ENCODE data around the gene PGAM5.
"Not testable (repeated sequence)": the region's sequence is repeated elsewhere in the genome, so short reads cannot be mapped to it uniquely, and the experiment has no call there.

The PGAM5 gene

DNA sequence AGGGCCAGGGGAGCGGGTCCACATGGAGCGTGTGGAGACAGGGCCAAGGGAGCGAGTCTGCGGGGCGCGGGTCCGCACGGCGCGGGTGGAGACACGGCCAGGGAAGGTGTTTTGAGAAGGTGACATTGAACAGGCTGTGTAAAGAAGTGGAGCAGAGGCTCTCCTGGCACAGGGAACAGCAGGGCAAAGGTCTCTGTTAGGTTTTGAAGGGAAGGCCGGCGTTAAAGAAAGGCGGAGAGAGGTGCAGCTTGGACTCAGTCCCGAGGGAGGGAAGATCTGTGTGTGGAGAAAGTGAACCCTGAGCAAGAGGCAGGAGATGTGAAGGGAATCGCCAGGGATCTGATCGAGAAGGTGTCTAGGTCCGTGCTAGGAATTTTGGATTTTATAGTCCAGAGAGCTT is 21.4 kb upstream of the PGAM5 start:
- DNase-seq: no peak

GRCh38 chr12:132690112-132690511 is 20.5 kb upstream of the PGAM5 start:
- no peak for DNase-seq

DNA sequence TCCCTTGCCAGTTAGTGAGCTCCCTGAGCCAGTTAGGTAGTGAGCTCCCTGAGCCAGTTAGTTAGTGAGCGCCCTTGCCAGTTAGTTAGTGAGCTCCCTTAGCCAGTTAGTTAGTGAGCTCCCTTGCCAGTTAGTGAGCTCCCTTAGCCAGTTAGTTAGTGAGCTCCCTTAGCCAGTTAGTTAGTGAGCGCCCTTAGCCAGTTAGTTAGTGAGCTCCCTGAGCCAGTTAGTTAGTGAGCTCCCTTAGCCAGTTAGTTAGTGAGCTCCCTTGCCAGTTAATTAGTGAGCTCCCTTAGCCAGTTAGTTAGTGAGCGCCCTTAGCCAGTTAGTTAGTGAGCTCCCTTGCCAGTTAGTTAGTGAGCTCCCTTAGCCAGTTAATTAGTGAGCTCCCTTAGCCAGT is 18.6 kb upstream of the PGAM5 start:
- DNase-seq: not testable (repeated sequence)

GRCh38 chr12:132694888-132695287 is 15.8 kb upstream of the PGAM5 start:
- DNase-seq: not testable (repeated sequence)

DNA sequence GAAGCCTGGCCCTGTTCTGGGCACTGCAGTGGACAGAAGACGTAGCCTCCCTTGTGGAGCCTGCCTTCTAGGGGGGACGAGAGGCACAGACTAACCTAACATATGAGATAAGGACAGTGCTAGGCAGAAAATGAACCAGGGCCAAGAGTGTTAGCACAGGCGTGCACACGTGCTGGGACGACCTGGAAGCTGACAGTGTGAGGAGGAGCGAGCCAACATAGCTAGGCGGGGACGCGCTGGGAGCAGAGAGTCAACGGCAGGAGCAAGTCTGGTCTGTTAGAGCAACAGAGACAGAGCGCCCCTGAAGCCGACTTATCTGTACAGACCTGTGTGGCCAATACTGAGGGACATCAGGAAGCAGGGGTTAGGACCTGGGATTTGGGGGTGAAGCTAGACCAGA is 15.2 kb upstream of the PGAM5 start:
- no peak for DNase-seq

GRCh38 chr12:132698341-132698740 is 12.3 kb upstream of the PGAM5 start:
- no peak for DNase-seq

DNA sequence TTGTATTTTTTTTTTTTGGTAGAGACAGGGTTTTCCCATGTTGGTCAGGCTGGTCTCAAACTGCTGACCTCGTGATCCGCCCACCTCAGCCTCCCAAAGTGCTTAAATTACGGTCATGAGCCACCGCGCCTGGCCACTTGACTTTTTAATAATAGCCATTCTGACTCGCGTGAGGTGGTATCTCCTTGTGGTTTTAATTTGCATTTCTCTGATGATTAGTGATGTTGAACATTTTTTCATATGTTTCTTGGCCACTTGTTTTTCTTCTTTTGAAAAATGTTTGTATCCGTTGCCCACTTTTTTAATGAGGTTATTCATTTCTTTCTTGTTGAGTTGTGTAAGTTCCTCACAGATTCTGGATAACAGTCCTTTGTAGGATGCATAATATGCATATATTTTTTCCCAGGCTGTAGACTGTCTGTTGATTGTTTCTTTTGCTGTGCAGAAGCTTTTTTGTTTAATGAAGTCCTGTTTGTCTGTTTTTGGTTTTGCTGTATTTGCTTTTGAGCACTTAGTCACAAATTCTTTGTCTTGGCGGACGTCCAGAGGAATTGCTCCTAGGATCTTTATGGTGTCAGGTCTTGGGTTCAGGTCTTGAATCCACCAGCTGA is 10.3 kb upstream of the PGAM5 start:
- no peak for DNase-seq

DNA sequence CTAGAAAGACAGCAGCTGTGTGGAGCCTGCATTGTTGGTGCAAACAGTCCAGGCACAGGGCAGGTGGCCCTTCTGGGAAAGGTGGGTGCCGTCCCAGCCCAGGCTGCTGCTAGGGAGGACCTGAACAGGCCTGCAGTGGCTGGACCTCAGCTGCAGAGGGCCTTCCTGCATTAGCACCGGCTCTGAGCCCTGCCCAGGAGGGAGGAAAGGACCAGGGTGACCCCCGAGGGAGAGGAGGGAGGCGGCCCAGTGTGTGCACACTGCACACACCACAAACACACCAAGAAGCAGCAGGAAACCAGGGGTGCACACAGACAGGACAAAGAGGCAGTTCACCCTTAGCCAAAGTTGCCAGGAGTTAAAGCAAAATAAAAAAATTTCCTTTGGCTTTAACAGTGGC is 8.0 kb upstream of the PGAM5 start:
- DNase-seq: no peak

- DNase-seq: no peak
Observed at GRCh38 chr12:132703641-132704040, 7.0 kb upstream of the PGAM5 start.

DNA sequence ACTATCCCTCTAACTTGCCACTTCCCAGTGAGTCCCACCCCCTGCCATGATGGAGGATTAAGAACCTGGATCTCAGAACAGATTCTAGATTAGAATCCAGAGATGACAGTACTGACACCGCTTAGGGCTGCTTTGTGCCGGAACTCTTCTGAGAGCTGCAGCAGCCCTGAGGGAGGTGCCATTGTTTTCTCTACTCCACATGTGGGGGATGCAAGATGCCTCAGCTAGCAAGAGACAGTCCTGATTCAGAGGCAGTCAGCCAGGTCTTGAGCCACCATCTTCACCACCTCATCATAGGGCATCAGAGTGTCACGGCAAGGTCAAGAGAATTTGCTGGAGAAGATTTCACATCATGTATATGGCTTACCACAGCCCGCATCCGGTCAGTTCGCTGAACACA is 3.4 kb upstream of the PGAM5 start:
- DNase-seq: no peak

GRCh38 chr12:132708150-132708549 is 2.5 kb upstream of the PGAM5 start:
- DNase-seq: no peak

DNA sequence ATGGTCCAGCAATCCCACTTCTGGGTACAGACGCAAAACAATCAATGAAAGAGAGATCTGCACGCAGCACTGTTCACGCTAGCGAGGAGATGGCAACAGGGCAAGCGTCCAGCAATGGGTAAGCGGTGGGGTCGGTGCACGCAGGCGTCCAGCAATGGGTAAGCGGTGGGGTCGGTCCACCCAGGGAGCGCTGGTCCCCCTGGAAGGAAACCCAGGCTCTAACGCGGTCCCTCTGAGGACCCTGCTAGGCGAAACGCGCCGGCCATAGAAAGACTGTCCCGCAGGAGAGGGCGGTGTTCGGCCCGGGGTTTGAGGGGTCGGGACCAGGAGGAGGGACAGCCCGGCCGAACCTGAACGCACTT is 618 bp upstream of the PGAM5 start:
- DNase-seq: no peak

- peak; percentile 16 to 24 for DNase-seq
Observed at GRCh38 chr12:132711080-132711843, 620 bp downstream of the PGAM5 start.

DNA sequence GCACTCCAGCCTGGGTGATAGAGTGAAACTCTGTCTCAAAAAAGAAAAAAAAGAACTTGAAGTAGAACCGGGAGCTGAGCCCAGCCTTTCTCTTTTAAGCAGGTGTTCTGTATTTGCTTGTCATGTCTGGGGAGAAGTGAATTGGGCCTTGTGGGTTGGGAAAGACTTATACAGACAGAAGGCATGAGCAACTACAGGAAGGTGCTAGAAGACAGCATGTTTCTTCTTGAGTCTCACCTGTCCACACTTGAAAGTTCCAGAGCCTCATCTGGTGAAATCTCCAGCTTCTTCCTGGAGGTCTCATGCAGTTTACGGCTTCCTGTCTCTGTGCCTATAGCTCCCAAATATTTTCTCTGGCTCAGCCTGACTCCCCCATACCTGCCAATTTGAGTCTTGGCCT is 2.5 kb downstream of the PGAM5 start:
- DNase-seq: no peak

DNA sequence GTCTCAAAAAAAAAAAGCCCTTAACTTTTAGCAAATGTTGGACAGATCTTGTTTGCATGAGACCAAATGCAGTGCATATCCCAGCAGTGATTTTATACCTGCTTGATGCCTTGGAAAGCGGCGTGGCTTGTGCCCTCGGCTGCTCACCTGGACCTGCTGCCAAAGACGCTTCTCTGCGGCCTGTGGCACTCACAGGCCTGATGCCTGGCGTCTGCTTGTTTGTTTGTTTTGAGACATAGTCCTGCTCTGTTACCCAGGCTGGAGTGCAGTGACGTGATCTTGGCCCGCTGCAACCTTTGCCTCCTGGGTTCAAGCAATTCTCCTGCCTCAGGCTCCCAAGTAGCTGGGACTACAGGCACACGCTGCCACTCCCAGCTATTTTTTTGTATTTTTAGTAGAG is 5.2 kb downstream of the PGAM5 start:
- DNase-seq: no peak

- DNase-seq: no peak
Observed at GRCh38 chr12:132716356-132716755, 5.7 kb downstream of the PGAM5 start.

DNA sequence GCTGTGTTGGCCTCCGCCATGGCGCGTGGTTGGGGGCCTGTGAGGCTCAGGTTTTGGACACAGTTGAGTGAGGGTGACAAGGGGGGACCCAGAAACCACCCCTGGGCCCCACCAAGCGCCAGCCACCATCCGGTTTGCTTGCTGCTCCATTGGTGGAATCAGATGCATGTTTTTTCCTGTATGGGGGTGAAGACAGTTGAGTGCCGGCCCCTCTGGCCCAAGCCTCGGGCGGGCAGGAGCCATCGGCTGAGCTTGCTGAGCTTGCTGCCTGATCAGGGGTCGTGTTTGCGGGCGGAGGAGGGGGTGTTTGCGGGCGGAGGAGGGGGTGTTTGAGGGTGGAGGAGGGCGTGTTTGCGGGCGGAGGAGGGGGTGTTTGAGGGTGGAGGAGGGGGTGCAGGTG is 6.4 kb downstream of the PGAM5 start:
- no peak for DNase-seq

DNA sequence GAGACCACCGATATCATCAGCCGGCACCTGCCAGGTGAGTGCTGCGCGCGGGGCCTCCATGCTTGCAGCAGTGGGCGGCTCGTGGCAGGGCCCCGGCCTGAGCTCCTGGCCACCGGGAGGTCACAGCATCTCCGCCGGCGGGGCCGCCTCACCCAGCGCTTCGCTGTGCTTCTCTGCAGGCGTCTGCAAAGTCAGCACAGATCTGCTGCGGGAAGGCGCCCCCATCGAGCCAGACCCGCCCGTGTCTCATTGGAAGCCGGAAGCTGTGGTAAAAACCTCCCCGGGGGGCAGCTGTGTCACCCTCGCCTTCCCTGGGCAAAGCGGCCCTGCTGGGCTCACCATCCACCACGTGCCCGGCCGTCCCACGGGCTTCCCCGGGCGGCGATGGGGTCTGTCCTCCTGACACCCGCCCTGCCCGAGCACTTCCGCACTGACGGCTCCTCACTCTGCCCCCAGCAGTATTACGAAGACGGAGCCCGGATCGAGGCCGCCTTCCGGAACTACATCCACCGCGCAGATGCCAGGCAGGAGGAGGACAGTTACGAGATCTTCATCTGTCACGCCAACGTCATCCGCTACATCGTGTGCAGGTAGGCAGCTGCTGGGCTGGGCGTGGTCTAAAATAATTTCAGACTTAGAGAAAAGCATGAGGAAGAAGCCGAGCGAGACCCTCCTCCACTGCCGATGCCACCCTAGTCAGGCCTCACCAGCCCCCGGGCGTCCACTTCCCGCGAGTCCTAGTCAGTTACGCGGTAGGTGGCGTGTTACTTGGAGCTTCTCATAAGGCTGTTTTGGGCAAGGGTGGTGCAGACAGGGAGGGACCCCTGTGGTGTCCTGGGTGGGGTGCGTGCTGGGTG is 7.1 kb downstream of the PGAM5 start:
- no peak for DNase-seq

- DNase-seq: no peak
Observed at GRCh38 chr12:132718644-132719043, 8.0 kb downstream of the PGAM5 start.

DNA sequence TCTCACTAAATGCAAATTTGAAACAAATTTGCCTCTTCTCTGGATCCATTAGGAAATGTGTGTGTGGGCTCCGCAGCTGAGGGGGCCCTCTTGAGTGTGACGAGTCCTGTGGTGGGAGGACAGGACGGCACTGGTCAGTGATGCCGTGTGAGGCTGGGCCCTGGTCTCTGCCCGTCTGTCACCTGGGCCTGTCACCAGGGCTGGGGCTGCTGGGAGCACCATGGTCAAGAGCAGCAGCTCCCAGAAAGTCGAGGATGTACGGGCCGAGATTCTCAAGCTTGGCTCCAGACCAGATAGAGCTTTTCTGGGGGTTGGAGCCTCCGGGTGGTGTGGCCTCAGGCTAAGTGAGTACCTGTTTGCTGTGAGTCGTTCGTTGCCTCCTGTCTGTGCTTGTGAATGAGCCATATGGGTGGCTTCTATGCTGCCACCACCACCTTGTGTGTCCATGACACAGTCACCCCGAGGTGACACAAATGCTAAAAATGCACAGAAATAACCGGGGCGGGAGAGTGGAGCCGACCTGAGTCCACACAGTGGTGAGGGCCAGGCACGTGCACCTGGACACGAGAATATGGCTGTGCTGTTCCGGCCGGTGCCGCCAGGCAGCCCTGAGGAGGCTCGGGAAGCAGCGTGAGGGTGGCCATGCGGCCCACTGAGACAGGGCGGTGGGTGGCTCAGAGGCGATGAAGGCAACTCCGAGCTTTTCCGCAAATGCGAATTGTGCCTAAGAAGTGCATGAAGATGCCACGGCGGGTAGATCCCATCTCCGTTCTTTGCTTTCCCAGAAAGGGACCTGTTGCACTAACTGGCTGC is 8.7 kb downstream of the PGAM5 start:
- DNase-seq: no peak

GRCh38 chr12:132719954-132720324 is 9.3 kb downstream of the PGAM5 start:
- DNase-seq: no peak

- DNase-seq: no peak
Observed at GRCh38 chr12:132720606-132721345, 10.1 kb downstream of the PGAM5 start.
